ENCODE data around the gene NELFB. TPM values are rescaled to one million over a fixed set of nuclear protein-coding genes. Genes with fewer than 3 reads are reported as not detected.

NELFB gene
- total RNA-seq, 1 experiment from 2014 or later = 71.7 TPM

- H2AFZ ChIP-seq (ENCODE audit: low read length) = no peak overlapping the region
- no peak overlapping the region for H3K14ac ChIP-seq (ENCODE audit: insufficient read depth, low read length)
- H3K9ac ChIP-seq (ENCODE audit: extremely low read depth, insufficient read length, low read length) = no peak overlapping the region
- H3K4ac ChIP-seq (ENCODE audit: low read depth, low read length) = no peak overlapping the region
- no peak overlapping the region for H2AK5ac ChIP-seq (ENCODE audit: insufficient read length, low read length)
- Mint-ChIP-seq H3K4me3 (no peak overlapping the region), H3K36me3 (ENCODE audit: insufficient read depth in 1 of 3, low read depth in 3 of 3) (peaks cover 11 to 47% (median 42%) of the 10 kb centered on the region in 3 experiments; a peak in 6 of 7 replicates), H3K27ac (no peak overlapping the region), H3K9me3 (no peaks in the 10 kb centered on the region), H3K27me3 (ENCODE audit: low read depth) (no peaks in the 10 kb centered on the region), H3K4me1 (peaks cover 3 to 8% of the 10 kb centered on the region in 2 experiments)
- H4K8ac ChIP-seq (replicated peaks; ENCODE audit: insufficient read length, low read depth, low read length) = no peak overlapping the region
- no peaks in the 10 kb centered on the region for H4K20me1 ChIP-seq (ENCODE audit: control insufficient read depth, insufficient read depth, insufficient read length)
- no peak overlapping the region for H3K4me2 ChIP-seq (ENCODE audit: insufficient read depth, insufficient read length, low read length)
- H2BK12ac ChIP-seq (ENCODE audit: insufficient read length, low read depth, low read length) = no peak overlapping the region
- no peak overlapping the region for H3K23ac ChIP-seq (ENCODE audit: insufficient read length, low read depth, low read length)
- no peaks in the 10 kb centered on the region for H3K9me3 ChIP-seq (ENCODE audit: control insufficient read depth, low read depth, low read length)
- no peaks in the 10 kb centered on the region for H3K79me2 ChIP-seq (ENCODE audit: insufficient read depth, low read length)
- no peak overlapping the region for H2BK20ac ChIP-seq (ENCODE audit: low read depth, low read length, poor library complexity, severe bottlenecking)
- no peak for TF ChIP-seq CTCF (conservative IDR thresholded peaks at IDR 0.05)
- no CpG with 5 or more reads among the region's 13 CpGs for WGBS (ENCODE audit: extremely low coverage, insufficient read length, low lambda C conversion rate)
- H2BK120ac ChIP-seq (ENCODE audit: low read depth, low read length, poor library complexity, severe bottlenecking) = no peak overlapping the region
- no peak overlapping the region for H3K56ac ChIP-seq (ENCODE audit: insufficient read length, low read depth, low read length)
- no peak for DNase-seq
- no peak overlapping the region for H3T11ph ChIP-seq (ENCODE audit: low read length)
- no peaks in the 10 kb centered on the region for H3K27me3 ChIP-seq (ENCODE audit: insufficient read depth, low read length)
- no peaks in the 10 kb centered on the region for H3K23me2 ChIP-seq (ENCODE audit: insufficient read length, low read depth, low read length, poor library complexity, severe bottlenecking)
- H2BK15ac ChIP-seq (ENCODE audit: low read depth, low read length) = no peak overlapping the region
- no peak overlapping the region for H3K27ac ChIP-seq (ENCODE audit: insufficient read length, low read depth, low read length)
- H2BK5ac ChIP-seq (ENCODE audit: insufficient read length, low read length) = no peak overlapping the region
- H4K5ac ChIP-seq (ENCODE audit: insufficient read length, low read depth, low read length) = no peak overlapping the region
- H3K4me1 ChIP-seq (ENCODE audit: insufficient read depth, low read length) = no peaks in the 10 kb centered on the region
- no peak overlapping the region for H4K91ac ChIP-seq (ENCODE audit: insufficient read length, low read depth, low read length)
- H3K79me1 ChIP-seq (ENCODE audit: insufficient read depth, low read depth, low read length, poor library complexity, severe bottlenecking) = peaks cover 7% of the 10 kb centered on the region
- H3K18ac ChIP-seq (ENCODE audit: insufficient read length, low read depth, low read length) = no peak overlapping the region
These were observed 43.6 kb upstream of the NELFB start for GRCh38 chr9:137211532-137211931.

All from H9 (cell line).